WTC11 (cell line): Measurements from ENCODE around the gene HINT2.

ENCODE experiments used
- E2F4 ChIP-seq: sonication (generic); formaldehyde crosslinking; IDR thresholded peaks from 2 replicates; pipeline ENCODE4 v1.8.1; 2022; ENCODE audit warnings: low read depth, mild to moderate bottlenecking, moderate library complexity, missing genetic modification reagents, borderline replicate concordance
- E2F5 ChIP-seq: sonication (generic); formaldehyde crosslinking; IDR thresholded peaks from 2 replicates; pipeline ENCODE4 v1.8.1; 2022; ENCODE audit warnings: mild to moderate bottlenecking, moderate library complexity, missing genetic modification reagents
- KAT7 ChIP-seq: sonication (generic); formaldehyde crosslinking; IDR thresholded peaks from 2 replicates; pipeline ENCODE4 v1.8.1; 2023; ENCODE audit warnings: missing genetic modification reagents, mild to moderate bottlenecking, borderline replicate concordance
- TP53 ChIP-seq: sonication (generic); formaldehyde crosslinking; IDR thresholded peaks from 2 replicates; pipeline ENCODE4 v1.8.1; 2023; ENCODE audit warnings: mild to moderate bottlenecking, missing genetic modification reagents
- TF ChIP-seq, protein P1 (sequence below): sonication (generic); formaldehyde crosslinking; IDR thresholded peaks from 2 replicates; pipeline ENCODE4 v1.8.1; 2023; ENCODE audit warnings: mild to moderate bottlenecking, missing genetic modification reagents
- TF ChIP-seq, protein P2 (sequence below): fragments of 200-600 bp; IDR thresholded peaks from 2 replicates; pipeline ENCODE4 v1.8.0; 2022; ENCODE audit warnings: antibody characterized with exemption
- TF ChIP-seq, protein P3 (sequence below): sonication (generic); formaldehyde crosslinking; IDR thresholded peaks from 2 replicates; pipeline ENCODE4 v1.8.0; 2022; ENCODE audit warnings: mild to moderate bottlenecking, missing genetic modification reagents

DNA sequence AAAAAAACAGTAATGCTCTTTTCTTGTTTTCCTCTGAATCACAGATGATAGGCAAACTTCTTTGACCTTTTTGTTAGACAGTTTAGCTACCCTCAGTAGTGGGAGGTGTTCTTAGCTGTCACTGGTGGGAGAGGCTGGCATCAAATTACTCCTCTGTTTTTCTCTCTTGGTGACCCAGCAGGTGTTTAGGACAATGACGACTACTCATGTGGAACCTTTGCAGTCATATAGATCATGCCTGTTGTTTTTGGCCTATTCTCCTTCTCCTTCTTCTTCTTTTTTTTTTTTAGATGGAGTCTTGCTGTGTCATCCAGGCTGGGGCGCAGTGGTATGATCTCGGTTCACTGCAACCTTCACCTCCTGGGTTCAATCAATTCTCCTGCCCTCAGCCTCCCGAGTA, 38.8 kb downstream of the HINT2 start:
- no peak for TF ChIP-seq E2F5 (CRISPR knock-in tag)
- TF ChIP-seq KAT7 (CRISPR knock-in tag), result no peak
- TF ChIP-seq, protein P1, sequence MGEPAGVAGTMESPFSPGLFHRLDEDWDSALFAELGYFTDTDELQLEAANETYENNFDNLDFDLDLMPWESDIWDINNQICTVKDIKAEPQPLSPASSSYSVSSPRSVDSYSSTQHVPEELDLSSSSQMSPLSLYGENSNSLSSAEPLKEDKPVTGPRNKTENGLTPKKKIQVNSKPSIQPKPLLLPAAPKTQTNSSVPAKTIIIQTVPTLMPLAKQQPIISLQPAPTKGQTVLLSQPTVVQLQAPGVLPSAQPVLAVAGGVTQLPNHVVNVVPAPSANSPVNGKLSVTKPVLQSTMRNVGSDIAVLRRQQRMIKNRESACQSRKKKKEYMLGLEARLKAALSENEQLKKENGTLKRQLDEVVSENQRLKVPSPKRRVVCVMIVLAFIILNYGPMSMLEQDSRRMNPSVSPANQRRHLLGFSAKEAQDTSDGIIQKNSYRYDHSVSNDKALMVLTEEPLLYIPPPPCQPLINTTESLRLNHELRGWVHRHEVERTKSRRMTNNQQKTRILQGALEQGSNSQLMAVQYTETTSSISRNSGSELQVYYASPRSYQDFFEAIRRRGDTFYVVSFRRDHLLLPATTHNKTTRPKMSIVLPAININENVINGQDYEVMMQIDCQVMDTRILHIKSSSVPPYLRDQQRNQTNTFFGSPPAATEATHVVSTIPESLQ, result no peak
- TF ChIP-seq, protein P2, sequence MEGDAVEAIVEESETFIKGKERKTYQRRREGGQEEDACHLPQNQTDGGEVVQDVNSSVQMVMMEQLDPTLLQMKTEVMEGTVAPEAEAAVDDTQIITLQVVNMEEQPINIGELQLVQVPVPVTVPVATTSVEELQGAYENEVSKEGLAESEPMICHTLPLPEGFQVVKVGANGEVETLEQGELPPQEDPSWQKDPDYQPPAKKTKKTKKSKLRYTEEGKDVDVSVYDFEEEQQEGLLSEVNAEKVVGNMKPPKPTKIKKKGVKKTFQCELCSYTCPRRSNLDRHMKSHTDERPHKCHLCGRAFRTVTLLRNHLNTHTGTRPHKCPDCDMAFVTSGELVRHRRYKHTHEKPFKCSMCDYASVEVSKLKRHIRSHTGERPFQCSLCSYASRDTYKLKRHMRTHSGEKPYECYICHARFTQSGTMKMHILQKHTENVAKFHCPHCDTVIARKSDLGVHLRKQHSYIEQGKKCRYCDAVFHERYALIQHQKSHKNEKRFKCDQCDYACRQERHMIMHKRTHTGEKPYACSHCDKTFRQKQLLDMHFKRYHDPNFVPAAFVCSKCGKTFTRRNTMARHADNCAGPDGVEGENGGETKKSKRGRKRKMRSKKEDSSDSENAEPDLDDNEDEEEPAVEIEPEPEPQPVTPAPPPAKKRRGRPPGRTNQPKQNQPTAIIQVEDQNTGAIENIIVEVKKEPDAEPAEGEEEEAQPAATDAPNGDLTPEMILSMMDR, result no peak
- TF ChIP-seq, protein P3, sequence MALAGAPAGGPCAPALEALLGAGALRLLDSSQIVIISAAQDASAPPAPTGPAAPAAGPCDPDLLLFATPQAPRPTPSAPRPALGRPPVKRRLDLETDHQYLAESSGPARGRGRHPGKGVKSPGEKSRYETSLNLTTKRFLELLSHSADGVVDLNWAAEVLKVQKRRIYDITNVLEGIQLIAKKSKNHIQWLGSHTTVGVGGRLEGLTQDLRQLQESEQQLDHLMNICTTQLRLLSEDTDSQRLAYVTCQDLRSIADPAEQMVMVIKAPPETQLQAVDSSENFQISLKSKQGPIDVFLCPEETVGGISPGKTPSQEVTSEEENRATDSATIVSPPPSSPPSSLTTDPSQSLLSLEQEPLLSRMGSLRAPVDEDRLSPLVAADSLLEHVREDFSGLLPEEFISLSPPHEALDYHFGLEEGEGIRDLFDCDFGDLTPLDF (CRISPR knock-in tag), result no peak
- TF ChIP-seq E2F4 (CRISPR knock-in tag), result no peak
- TF ChIP-seq TP53 (CRISPR knock-in tag), result no peak
